ENCODE results near the gene LAT.

GRCh38 chr16:28980929-28981328 is 3.9 kb upstream of the LAT start:
- TF ChIP-seq CTCF (IDR thresholded peaks at IDR 0.05; ENCODE audit: extremely low read depth in 1 of 2, insufficient read depth in 1 of 2, low read depth in 1 of 2, low read length in 2 of 2) (no peak), POLR2AphosphoS5 (IDR thresholded peaks at IDR 0.05; ENCODE audit: insufficient read depth, low read depth, low read length) (no peak), FOS (IDR thresholded peaks at IDR 0.05; ENCODE audit: borderline replicate concordance, insufficient read depth, low read length) (no peak), MAX (IDR thresholded peaks at IDR 0.05; ENCODE audit: insufficient read depth, insufficient read length) (no peak), EZH2 (IDR thresholded peaks at IDR 0.05; ENCODE audit: borderline replicate concordance, low read depth, low read length, severe bottlenecking) (no peak), JUN (IDR thresholded peaks at IDR 0.05; ENCODE audit: borderline replicate concordance, insufficient read depth, insufficient read length, low read depth) (no peak)
